GM21786 (cell line): ENCODE results near the gene GRIA1.
"Not testable (repeated sequence)": the region's sequence is repeated elsewhere in the genome, so short reads cannot be mapped to it uniquely, and the experiment has no call there.

Source experiments
- ATAC-seq: cut with Tn5 transposase; IDR thresholded peaks from one replicate; pipeline ENCODE4 v1.9.1; 2021; ENCODE audit not compliant: unreplicated experiment

Gene GRIA1

GRCh38 chr5:153711755-153712154, 221.3 kb downstream of the GRIA1 start:
- no peak for ATAC-seq

GRCh38 chr5:153712946-153713345, 222.5 kb downstream of the GRIA1 start:
- ATAC-seq = no peak

- ATAC-seq = no peak
Observed at GRCh38 chr5:153713943-153714342, 223.5 kb downstream of the GRIA1 start.

GRCh38 chr5:153714798-153715197, 224.3 kb downstream of the GRIA1 start:
- no peak for ATAC-seq

- ATAC-seq = no peak
Observed at GRCh38 chr5:153717287-153717686, 226.8 kb downstream of the GRIA1 start.

- ATAC-seq = no peak
Observed at GRCh38 chr5:153718713-153719112, 228.2 kb downstream of the GRIA1 start.

GRCh38 chr5:153719324-153719723, 228.9 kb downstream of the GRIA1 start:
- ATAC-seq = no peak

GRCh38 chr5:153723022-153723610, 232.6 kb downstream of the GRIA1 start:
- ATAC-seq = not testable (repeated sequence)

- no peak for ATAC-seq
Observed at GRCh38 chr5:153742060-153742459, 251.6 kb downstream of the GRIA1 start.

- no peak for ATAC-seq
Observed at GRCh38 chr5:153744751-153745150, 254.3 kb downstream of the GRIA1 start.

- no peak for ATAC-seq
Observed at GRCh38 chr5:153745778-153746395, 255.4 kb downstream of the GRIA1 start.

- ATAC-seq = no peak
Observed at GRCh38 chr5:153746440-153746839, 256.0 kb downstream of the GRIA1 start.

GRCh38 chr5:153748823-153749222, 258.4 kb downstream of the GRIA1 start:
- ATAC-seq = no peak

GRCh38 chr5:153749960-153750359, 259.5 kb downstream of the GRIA1 start:
- no peak for ATAC-seq

GRCh38 chr5:153751251-153751650, 260.8 kb downstream of the GRIA1 start:
- no peak for ATAC-seq

- no peak for ATAC-seq
Observed at GRCh38 chr5:153752890-153753289, 262.4 kb downstream of the GRIA1 start.

GRCh38 chr5:153753645-153754432, 263.4 kb downstream of the GRIA1 start:
- ATAC-seq = no peak

GRCh38 chr5:153755913-153756500, 265.5 kb downstream of the GRIA1 start:
- ATAC-seq = no peak

GRCh38 chr5:153756540-153756939, 266.1 kb downstream of the GRIA1 start:
- no peak for ATAC-seq

GRCh38 chr5:153765987-153766386, 275.5 kb downstream of the GRIA1 start:
- ATAC-seq = no peak

- no peak for ATAC-seq
Observed at GRCh38 chr5:153767221-153768188, 277.0 kb downstream of the GRIA1 start.
